Epithelial cell of proximal tubule (primary cell): ENCODE measurements around the gene HS3ST1. TPM values are rescaled to one million over a fixed set of nuclear protein-coding genes. Genes with fewer than 3 reads are reported as not detected.

Source experiments
- DNase-seq: peaks from one replicate; pipeline ENCODE4 v3.0.0-alpha.2; 2011; ENCODE audit warnings: low read depth
- H3K4me3 ChIP-seq: 2 replicates; pipeline ENCODE4 v1.5.1; 2011; ENCODE audit warnings: low read depth, mild to moderate bottlenecking, low read length
- total RNA-seq: library from RNA; depleted of rRNA; stranded (reverse); fragments of >200 nt; gene quantifications from 2 replicates; pipeline ENCODE4 v1.2.3, GENCODE V29; 2015
- TF ChIP-seq, protein P1 (sequence below): conservative IDR thresholded peaks from 2 replicates; pipeline ENCODE4 v1.5.1; 2012; ENCODE audit warnings: low read depth, mild to moderate bottlenecking, low read length

The HS3ST1 gene
- total RNA-seq, result 2.5 and 5.1 TPM in 2 replicates

DNA sequence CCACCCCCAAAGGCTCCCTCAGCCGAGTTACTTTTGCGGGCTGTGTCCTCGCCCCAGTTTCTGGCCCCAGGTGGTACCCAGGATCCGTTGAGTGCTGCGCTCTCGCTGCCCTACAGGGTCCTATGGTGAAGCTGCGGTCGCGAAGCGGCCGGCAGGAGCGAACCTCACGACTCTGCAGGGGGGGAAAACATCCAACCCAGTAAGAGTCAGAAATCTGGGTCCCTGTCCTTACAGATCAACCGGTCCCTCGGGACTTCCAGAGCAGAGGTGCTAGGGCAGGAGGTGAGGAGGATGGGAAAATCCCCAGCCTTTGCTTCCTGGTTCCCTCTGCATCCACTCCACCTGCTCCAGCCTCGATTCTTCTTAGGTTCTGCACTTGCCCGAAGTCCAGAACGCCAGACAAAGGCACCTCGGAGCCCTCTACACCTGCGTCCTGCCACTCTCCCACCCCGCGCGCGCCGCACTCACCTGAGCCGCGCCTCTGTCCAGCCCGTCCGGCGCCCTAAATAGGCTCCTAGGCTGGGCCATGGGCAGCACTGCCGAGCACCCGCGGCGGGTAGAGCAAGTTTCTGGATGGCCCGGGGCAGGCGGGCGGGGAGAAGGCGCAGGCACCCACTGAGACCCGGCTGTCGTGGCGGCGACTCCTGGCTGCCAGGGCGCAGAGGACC is at the start of gene HS3ST1:
Gene HS3ST1, minus strand, starts transcription at position 664 of the 668 bp plus-strand sequence. CDS start 28,889 bp downstream, outside the sequence.
- TF ChIP-seq, protein P1, sequence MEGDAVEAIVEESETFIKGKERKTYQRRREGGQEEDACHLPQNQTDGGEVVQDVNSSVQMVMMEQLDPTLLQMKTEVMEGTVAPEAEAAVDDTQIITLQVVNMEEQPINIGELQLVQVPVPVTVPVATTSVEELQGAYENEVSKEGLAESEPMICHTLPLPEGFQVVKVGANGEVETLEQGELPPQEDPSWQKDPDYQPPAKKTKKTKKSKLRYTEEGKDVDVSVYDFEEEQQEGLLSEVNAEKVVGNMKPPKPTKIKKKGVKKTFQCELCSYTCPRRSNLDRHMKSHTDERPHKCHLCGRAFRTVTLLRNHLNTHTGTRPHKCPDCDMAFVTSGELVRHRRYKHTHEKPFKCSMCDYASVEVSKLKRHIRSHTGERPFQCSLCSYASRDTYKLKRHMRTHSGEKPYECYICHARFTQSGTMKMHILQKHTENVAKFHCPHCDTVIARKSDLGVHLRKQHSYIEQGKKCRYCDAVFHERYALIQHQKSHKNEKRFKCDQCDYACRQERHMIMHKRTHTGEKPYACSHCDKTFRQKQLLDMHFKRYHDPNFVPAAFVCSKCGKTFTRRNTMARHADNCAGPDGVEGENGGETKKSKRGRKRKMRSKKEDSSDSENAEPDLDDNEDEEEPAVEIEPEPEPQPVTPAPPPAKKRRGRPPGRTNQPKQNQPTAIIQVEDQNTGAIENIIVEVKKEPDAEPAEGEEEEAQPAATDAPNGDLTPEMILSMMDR, result no peak
- DNase-seq, result no peak

GRCh38 chr4:11475871-11476270 is 47.2 kb upstream of the HS3ST1 start:
- no peak overlapping the region for H3K4me3 ChIP-seq
- no peak for DNase-seq
- TF ChIP-seq, protein P1, result no peak

More for the DNA sequence above, at the start of gene HS3ST1:
- peak within 1 kb of the TSS; percentile 87 for H3K4me3 ChIP-seq

DNA sequence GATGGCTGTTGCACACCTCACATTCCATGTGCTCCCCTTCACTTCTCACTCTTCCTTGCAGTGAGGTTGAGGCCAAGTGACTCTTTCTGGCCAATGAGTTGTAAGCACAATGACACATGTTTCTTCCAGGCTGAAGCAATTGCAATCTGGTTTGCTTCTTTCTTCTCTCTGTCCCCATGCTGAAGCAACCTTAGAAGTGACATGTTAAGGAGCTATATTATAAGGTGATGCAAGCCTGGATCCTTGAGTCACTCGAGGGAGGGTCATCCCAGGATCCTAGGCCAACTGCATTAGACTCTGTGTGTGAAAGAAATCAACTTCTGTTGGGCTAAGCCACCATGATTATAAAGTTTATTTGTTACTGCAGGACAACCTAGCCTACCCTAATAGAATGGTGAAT is 45.5 kb upstream of the HS3ST1 start:
- no peak for DNase-seq
- TF ChIP-seq, protein P1, result no peak
- H3K4me3 ChIP-seq, result no peak overlapping the region

DNA sequence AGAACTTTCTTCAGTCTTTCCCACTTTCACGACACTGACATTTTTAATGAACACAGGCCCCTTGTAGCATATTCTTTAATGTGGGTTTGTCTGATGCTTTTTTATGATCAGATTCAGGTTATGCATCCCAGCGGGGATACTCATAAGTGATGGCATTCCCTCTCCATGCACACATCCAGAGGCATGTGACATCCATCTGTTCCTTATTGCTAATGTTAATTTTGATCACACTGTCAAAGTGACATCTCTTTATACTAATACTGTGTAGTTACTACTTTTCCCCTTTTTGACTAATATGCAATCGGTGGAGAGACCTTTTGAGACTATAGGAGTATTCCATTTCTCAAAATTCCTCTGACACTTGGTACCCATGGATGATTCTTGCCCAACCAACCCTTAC is 43.8 kb upstream of the HS3ST1 start:
- TF ChIP-seq, protein P1, result no peak
- no peak for DNase-seq
- H3K4me3 ChIP-seq, result no peak overlapping the region

DNA sequence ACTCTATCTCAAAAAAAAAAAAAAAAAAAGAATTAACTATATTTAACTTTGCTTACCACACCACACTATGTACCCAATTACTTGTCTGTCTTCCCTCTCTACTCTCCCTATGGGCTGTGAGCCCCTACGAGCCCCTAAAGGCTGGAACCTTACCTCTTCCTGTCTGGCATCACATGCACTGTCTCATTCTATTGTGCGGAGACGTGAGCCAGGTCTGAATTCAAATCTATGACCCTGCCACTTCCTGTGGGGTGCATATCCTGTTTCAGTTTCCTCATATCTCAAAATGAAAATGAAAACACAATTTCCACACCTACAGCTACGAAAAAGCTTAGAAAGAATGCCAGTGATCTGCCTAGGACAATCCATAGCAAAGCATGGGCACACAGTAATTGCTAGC is 42.9 kb upstream of the HS3ST1 start:
- TF ChIP-seq, protein P1, result no peak
- no peak for DNase-seq
- no peak overlapping the region for H3K4me3 ChIP-seq

DNA sequence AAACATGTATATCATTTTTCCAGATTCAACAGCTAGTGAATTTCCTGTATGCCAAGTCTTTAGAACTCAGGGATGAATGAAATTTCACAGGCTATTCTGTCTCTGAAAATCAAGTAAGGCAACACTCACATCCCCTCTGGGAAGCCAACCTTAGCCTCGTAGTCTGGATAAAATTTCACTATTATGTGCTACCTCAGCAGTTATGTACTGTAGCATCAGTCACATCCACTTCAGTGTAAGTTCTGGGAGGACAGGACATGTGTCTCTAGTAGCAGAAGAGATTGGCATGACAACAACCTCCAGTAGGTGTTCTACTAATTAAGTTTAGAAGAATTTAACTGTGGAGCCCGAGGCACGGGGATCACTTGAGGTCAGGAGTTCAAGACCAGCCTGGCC is 42.4 kb upstream of the HS3ST1 start:
- DNase-seq, result no peak
- TF ChIP-seq, protein P1, result no peak
- H3K4me3 ChIP-seq, result no peak overlapping the region

GRCh38 chr4:11470438-11471045 is 41.8 kb upstream of the HS3ST1 start:
- H3K4me3 ChIP-seq, result no peak overlapping the region
- TF ChIP-seq, protein P1, result no peak
- no peak for DNase-seq
